HepG2 (cell line): ENCODE data around the gene UNG. TPM values are rescaled to one million over a fixed set of nuclear protein-coding genes. Genes with fewer than 3 reads are reported as not detected.

ENCODE experiments used
- ATAD3A ChIP-seq: sonication (generic); formaldehyde crosslinking; IDR thresholded peaks from 2 replicates; pipeline ENCODE4 v1.4.0; 2020; ENCODE audit warnings: missing genetic modification reagents
- ATRX ChIP-seq: sonication (generic); formaldehyde crosslinking; IDR thresholded peaks from 2 replicates; pipeline ENCODE4 v1.4.0; 2020; ENCODE audit warnings: missing genetic modification reagents, borderline replicate concordance
- EP300 ChIP-seq, 3 experiments: sonication (generic) in 1 of 3; formaldehyde crosslinking in 1 of 3; IDR thresholded peaks; 2 replicates each; pipeline versions ENCODE4 v1.5.1 to v1.6.1; 2011 to 2020; ENCODE audit warnings: low read depth in 2 of 3, low read length in 2 of 3, borderline replicate concordance in 1 of 3, improper control_type of control experiment in 1 of 3, mild to moderate bottlenecking in 1 of 3, missing genetic modification reagents in 1 of 3, moderate library complexity in 1 of 3
- KLF15 ChIP-seq: sonication (generic); formaldehyde crosslinking; IDR thresholded peaks from 2 replicates; pipeline ENCODE4 v1.8.1; 2023; ENCODE audit warnings: borderline replicate concordance, mild to moderate bottlenecking, inconsistent platforms, missing genetic modification reagents, mixed read lengths
- KLF16 ChIP-seq, 2 experiments: sonication (generic) in 1 of 2; formaldehyde crosslinking in 1 of 2; IDR thresholded peaks; 2 replicates each; pipeline versions ENCODE4 v1.6.1 to v1.8.0; 2016 to 2023; ENCODE audit warnings: missing genetic modification reagents in 2 of 2, missing compliant biosample characterization in 1 of 2
- NCOA5 ChIP-seq: sonication (generic); formaldehyde crosslinking; IDR thresholded peaks from 2 replicates; pipeline ENCODE4 v1.4.0; 2020; ENCODE audit warnings: missing genetic modification reagents
- NFYB ChIP-seq: sonication (generic); formaldehyde crosslinking; IDR thresholded peaks from 2 replicates; pipeline ENCODE4 v1.4.0; 2020; ENCODE audit warnings: missing genetic modification reagents
- ONECUT2 ChIP-seq: sonication (generic); formaldehyde crosslinking; IDR thresholded peaks from 2 replicates; pipeline ENCODE4 v1.4.0; 2020; ENCODE audit warnings: missing genetic modification reagents
- PAF1 ChIP-seq: IDR thresholded peaks from 2 replicates; pipeline ENCODE4 v1.6.1; 2016; ENCODE audit warnings: missing genetic modification reagents, missing compliant biosample characterization
- RAD21 ChIP-seq: fragments of 450-650 bp; formaldehyde crosslinking; IDR thresholded peaks from 2 replicates; pipeline ENCODE4 v1.5.0; 2020; ENCODE audit warnings: mild to moderate bottlenecking
- TCF7L2 ChIP-seq: IDR thresholded peaks from 2 replicates; pipeline ENCODE4 v1.6.1; 2011; ENCODE audit warnings: mild to moderate bottlenecking, low read depth, low read length, moderate library complexity
- ZFP1 ChIP-seq: IDR thresholded peaks from 2 replicates; pipeline ENCODE4 v1.6.1; 2016
- ZFY ChIP-seq: sonication (generic); formaldehyde crosslinking; IDR thresholded peaks from 2 replicates; pipeline ENCODE4 v1.4.0; 2020; ENCODE audit warnings: missing genetic modification reagents
- ZMAT3 ChIP-seq: sonication (generic); formaldehyde crosslinking; conservative IDR thresholded peaks from 2 replicates; pipeline ENCODE4 v1.7.0; 2021; ENCODE audit warnings: missing genetic modification reagents
- ZNF160 ChIP-seq: sonication (generic); formaldehyde crosslinking; IDR thresholded peaks from 2 replicates; pipeline ENCODE4 v1.8.0; 2022; ENCODE audit warnings: mild to moderate bottlenecking, inconsistent platforms, missing genetic modification reagents
- ZNF225 ChIP-seq: sonication (generic); formaldehyde crosslinking; IDR thresholded peaks from 2 replicates; pipeline ENCODE4 v1.4.0; 2020; ENCODE audit warnings: mild to moderate bottlenecking, missing genetic modification reagents
- ZNF274 ChIP-seq: sonication (generic); formaldehyde crosslinking; IDR thresholded peaks from 2 replicates; pipeline ENCODE4 v1.5.1; 2020; ENCODE audit warnings: mild to moderate bottlenecking, missing genetic modification reagents
- ZNF7 ChIP-seq: IDR thresholded peaks from 2 replicates; pipeline ENCODE4 v1.6.1; 2016; ENCODE audit warnings: missing biosample characterization, missing genetic modification reagents
- polyA plus RNA-seq, 8 experiments: library from polyadenylated mRNA; depleted of rRNA in 3 of 8; stranded (reverse) in 7 of 8; unstranded in 1 of 8; fragments of >200 nt; fragmentation: Illumina TruSeq in 4 of 8; extraction: Trizol in 4 of 8; gene quantifications; 2 replicates each; pipeline versions ENCODE4 v1.2.1 to v1.2.3, GENCODE V29; 2011 to 2016; ENCODE audit warnings: low read depth in 4 of 8, missing spikeins in 1 of 8, mixed read lengths in 1 of 8; ENCODE audit not compliant: insufficient read depth in 1 of 8
- total RNA-seq, 5 experiments: library from RNA; depleted of rRNA; stranded (reverse); fragments of >200 nt; fragmentation: Illumina TruSeq; extraction: Trizol; gene quantifications; 2 replicates each; pipeline ENCODE4 v1.2.3, GENCODE V29; 2016; ENCODE audit warnings: low read depth in 1 of 5
- TF ChIP-seq, protein P1 (sequence below): sonication (generic); formaldehyde crosslinking; IDR thresholded peaks from 2 replicates; pipeline ENCODE4 v1.8.0; 2022; ENCODE audit warnings: missing genetic modification reagents, mild to moderate bottlenecking, borderline replicate concordance
- TF ChIP-seq, protein P2 (sequence below): sonication (generic); formaldehyde crosslinking; IDR thresholded peaks from 2 replicates; pipeline ENCODE4 v1.4.0; 2020; ENCODE audit warnings: mild to moderate bottlenecking, low read depth, missing genetic modification reagents
- TF ChIP-seq, protein P3 (sequence below): sonication (generic); formaldehyde crosslinking; IDR thresholded peaks from 2 replicates; pipeline ENCODE4 v1.4.0; 2020; ENCODE audit warnings: missing genetic modification reagents, mild to moderate bottlenecking, borderline replicate concordance
- TF ChIP-seq, protein P4 (sequence below): sonication (generic); formaldehyde crosslinking; conservative IDR thresholded peaks from 2 replicates; pipeline ENCODE4 v1.8.0; 2022; ENCODE audit warnings: mild to moderate bottlenecking, moderate library complexity, missing genetic modification reagents

Gene UNG
- total and polyA plus RNA-seq, 2 of the 13 experiments (the other 11 are each of a cell fraction or from before 2014, with no cell fraction given): 23.3 to 114 TPM

DNA sequence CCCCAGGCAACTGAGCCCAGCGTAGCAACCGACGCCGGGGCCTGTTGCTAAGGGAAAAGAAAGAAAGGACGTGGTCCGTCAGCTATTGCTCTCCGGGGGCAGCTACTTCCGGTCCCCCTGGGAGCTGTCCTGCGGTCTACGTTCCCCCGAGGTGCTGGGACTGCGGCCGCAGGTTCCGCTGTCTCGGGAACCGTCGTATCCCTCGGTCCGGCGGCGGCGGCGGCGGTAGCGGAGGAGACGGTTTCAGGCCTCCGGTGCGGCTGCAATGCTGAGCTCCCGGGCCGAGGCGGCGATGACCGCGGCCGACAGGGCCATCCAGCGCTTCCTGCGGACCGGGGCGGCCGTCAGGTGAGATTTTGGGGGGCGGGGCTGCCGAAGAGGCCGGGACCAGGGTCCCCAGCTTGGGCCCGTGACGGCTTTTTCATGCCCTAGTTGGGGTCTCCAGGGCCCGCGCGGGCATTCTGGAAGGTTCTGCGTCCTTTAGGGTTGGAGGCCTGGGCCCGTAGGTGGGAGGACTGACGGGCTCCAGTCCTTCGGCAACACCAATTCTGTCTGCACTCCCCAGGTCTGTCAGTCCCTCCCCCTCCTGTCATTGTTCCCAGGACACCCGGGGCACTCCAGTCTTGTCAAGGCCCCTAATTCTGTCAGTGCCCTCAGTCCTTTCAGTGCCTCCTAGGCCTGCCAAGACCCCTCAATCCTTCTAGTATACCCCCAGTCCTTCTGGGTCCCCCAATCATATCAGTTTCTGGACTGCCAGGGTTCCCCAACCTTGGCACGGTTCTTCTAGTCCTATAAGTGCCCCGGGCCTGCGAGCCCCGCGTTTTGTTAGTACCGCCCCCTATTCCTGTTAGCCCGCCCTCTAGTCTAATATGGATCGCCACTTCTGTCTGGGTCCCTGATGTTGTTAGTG, 44.7 kb upstream of the UNG start, which contains the start of gene USP30 (continued):
- peak; percentile 87 for TF ChIP-seq ZNF225 (CRISPR knock-in tag)
- no peak for TF ChIP-seq ATAD3A (CRISPR knock-in tag)
- peak; percentile 66 for TF ChIP-seq RAD21 (CRISPR knock-in tag)
- 0 out of 2 replicates have a peak, but pooled peaks have one; percentile 66 for TF ChIP-seq ZNF160 (CRISPR knock-in tag)
- TF ChIP-seq ZNF274 (CRISPR knock-in tag): peak; percentile 67; the same call in 1 of the 2 replicates
- no peak; the same call in 1 of the 2 replicates for TF ChIP-seq KLF15 (CRISPR knock-in tag)
- no peak for TF ChIP-seq ONECUT2
- TF ChIP-seq, protein P1, sequence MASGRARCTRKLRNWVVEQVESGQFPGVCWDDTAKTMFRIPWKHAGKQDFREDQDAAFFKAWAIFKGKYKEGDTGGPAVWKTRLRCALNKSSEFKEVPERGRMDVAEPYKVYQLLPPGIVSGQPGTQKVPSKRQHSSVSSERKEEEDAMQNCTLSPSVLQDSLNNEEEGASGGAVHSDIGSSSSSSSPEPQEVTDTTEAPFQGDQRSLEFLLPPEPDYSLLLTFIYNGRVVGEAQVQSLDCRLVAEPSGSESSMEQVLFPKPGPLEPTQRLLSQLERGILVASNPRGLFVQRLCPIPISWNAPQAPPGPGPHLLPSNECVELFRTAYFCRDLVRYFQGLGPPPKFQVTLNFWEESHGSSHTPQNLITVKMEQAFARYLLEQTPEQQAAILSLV: no peak; the same call in 1 of the 2 replicates
- TF ChIP-seq TCF7L2: no peak
- TF ChIP-seq, protein P2, sequence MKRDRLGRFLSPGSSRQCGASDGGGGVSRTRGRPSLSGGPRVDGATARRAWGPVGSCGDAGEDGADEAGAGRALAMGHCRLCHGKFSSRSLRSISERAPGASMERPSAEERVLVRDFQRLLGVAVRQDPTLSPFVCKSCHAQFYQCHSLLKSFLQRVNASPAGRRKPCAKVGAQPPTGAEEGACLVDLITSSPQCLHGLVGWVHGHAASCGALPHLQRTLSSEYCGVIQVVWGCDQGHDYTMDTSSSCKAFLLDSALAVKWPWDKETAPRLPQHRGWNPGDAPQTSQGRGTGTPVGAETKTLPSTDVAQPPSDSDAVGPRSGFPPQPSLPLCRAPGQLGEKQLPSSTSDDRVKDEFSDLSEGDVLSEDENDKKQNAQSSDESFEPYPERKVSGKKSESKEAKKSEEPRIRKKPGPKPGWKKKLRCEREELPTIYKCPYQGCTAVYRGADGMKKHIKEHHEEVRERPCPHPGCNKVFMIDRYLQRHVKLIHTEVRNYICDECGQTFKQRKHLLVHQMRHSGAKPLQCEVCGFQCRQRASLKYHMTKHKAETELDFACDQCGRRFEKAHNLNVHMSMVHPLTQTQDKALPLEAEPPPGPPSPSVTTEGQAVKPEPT (CRISPR knock-in tag): no peak
- no peak for TF ChIP-seq NCOA5 (CRISPR knock-in tag)
- no peak for TF ChIP-seq PAF1
- TF ChIP-seq ZFY: peak; percentile 87
- TF ChIP-seq NFYB (CRISPR knock-in tag): peak; percentile 14; the same call in 1 of the 2 replicates
- TF ChIP-seq ZMAT3: 0 out of 2 replicates have a peak, but pooled peaks have one; percentile 32
- no peak for TF ChIP-seq ZNF7 (CRISPR knock-in tag)
- TF ChIP-seq, protein P3, sequence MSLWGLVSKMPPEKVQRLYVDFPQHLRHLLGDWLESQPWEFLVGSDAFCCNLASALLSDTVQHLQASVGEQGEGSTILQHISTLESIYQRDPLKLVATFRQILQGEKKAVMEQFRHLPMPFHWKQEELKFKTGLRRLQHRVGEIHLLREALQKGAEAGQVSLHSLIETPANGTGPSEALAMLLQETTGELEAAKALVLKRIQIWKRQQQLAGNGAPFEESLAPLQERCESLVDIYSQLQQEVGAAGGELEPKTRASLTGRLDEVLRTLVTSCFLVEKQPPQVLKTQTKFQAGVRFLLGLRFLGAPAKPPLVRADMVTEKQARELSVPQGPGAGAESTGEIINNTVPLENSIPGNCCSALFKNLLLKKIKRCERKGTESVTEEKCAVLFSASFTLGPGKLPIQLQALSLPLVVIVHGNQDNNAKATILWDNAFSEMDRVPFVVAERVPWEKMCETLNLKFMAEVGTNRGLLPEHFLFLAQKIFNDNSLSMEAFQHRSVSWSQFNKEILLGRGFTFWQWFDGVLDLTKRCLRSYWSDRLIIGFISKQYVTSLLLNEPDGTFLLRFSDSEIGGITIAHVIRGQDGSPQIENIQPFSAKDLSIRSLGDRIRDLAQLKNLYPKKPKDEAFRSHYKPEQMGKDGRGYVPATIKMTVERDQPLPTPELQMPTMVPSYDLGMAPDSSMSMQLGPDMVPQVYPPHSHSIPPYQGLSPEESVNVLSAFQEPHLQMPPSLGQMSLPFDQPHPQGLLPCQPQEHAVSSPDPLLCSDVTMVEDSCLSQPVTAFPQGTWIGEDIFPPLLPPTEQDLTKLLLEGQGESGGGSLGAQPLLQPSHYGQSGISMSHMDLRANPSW (CRISPR knock-in tag): 0 out of 2 replicates have a peak, but pooled peaks have one; percentile 88
- TF ChIP-seq, protein P4, sequence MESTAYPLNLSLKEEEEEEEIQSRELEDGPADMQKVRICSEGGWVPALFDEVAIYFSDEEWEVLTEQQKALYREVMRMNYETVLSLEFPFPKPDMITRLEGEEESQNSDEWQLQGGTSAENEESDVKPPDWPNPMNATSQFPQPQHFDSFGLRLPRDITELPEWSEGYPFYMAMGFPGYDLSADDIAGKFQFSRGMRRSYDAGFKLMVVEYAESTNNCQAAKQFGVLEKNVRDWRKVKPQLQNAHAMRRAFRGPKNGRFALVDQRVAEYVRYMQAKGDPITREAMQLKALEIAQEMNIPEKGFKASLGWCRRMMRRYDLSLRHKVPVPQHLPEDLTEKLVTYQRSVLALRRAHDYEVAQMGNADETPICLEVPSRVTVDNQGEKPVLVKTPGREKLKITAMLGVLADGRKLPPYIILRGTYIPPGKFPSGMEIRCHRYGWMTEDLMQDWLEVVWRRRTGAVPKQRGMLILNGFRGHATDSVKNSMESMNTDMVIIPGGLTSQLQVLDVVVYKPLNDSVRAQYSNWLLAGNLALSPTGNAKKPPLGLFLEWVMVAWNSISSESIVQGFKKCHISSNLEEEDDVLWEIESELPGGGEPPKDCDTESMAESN (CRISPR knock-in tag): peak; percentile 88
- TF ChIP-seq ATRX (CRISPR knock-in tag): no peak
- TF ChIP-seq KLF16 (CRISPR knock-in tag; IDR thresholded peaks at IDR 0.05): peak in 1 of 2 experiments; percentile 98; a peak in 2 of 4 replicates
- TF ChIP-seq ZFP1 (CRISPR knock-in tag): peak; percentile 75; the same call in 1 of the 2 replicates
- peak; percentile 51 to 61; a peak in 1 of 4 replicates for TF ChIP-seq EP300 (IDR thresholded peaks at IDR 0.05; ENCODE audit: low read depth in 2 of 2, low read length in 2 of 2)
- no peak for TF ChIP-seq EP300 (CRISPR knock-in tag; IDR thresholded peaks at IDR 0.05; ENCODE audit: borderline replicate concordance)
